ENCODE results near the gene SGCG.

Gene SGCG

GRCh38 chr13:23348262-23349127 is 167.7 kb downstream of the SGCG start:
- peak; percentile 27 for DNase-seq (ENCODE audit: low read depth)
- H3K4me3 ChIP-seq (ENCODE audit: low read length), result no peak overlapping the region
- no peak for TF ChIP-seq CTCF (conservative IDR thresholded peaks at IDR 0.05; ENCODE audit: low read length)

DNA sequence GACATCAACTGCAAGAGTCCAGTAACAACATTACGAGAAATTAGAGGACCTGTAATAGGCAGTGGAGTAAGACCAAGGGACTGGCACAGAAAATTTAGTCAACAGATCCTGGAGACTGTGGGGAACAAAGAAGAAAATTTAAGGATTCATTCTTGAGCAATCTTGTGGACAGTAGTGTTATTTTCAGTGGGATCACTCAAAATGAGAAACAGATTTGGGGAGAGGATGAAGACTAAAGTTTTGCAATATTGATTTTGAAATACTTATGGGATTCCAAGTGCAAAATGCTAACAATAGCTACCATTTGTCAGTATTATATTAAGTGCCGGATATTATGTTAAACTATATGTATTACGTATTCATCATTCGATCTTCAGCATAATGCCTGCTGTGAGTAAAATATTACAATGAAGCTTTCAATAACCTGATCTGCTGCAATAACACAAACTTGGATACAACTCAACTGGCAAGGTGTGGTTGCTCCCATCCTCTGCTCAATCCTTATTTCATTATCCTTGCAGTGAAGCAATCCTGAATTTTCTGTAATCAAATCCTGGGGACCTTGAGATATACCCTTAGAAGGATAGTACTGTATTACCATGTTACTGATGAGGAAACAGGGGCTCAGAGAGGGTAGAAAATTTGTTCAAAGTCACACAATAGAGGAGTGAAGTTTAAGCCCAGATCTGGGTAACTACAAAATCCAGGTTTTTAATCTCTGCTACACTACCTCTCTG is 168.6 kb downstream of the SGCG start:
- peak; percentile 89 for DNase-seq (ENCODE audit: low read depth)
- TF ChIP-seq CTCF (conservative IDR thresholded peaks at IDR 0.05; ENCODE audit: low read length), result no peak
- no peak overlapping the region for H3K4me3 ChIP-seq (ENCODE audit: low read length)

DNA sequence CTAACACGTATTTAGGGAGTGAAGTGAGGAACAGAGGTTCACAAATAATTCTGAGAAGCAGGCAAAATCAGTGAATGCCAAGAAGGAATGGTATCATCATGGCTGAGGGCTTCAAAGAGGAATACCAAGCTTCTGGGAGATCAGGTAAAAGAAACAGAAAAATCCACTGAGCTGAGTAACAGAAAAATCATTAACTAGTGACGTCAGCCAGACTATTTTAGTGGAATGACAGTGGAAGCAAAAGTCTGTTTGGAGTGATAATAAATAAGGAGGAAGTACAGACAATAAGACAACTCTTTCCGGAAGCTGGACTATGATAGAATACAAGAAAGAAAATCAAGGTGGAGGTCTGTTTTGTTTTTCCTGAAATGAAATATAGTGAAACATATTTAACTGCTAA is 169.2 kb downstream of the SGCG start:
- TF ChIP-seq CTCF (conservative IDR thresholded peaks at IDR 0.05; ENCODE audit: low read length), result no peak
- H3K4me3 ChIP-seq (ENCODE audit: low read length), result no peak overlapping the region
- peak; percentile 29 for DNase-seq (ENCODE audit: low read depth)

DNA sequence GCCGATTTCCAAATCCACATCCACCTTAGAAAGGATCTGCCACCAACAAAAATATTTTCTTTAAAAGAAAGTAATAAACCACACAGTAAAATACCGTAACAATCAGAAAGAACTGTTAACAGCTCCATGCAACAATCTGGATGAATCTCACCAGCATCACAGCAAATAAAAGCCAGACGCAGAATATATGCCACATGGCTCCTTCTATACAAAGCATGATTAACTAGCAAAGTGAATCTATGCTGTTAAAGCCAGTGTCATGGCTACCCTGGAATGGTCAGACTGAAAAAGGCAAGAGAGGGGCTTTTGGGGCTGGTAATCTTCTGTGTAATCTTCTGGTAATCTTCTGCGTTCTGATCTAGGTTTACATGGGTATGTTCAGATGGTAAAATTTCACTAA is 171.4 kb downstream of the SGCG start:
- no peak for TF ChIP-seq CTCF (conservative IDR thresholded peaks at IDR 0.05; ENCODE audit: low read length)
- DNase-seq (ENCODE audit: low read depth), result no peak
- H3K4me3 ChIP-seq (ENCODE audit: low read length), result no peak overlapping the region

DNA sequence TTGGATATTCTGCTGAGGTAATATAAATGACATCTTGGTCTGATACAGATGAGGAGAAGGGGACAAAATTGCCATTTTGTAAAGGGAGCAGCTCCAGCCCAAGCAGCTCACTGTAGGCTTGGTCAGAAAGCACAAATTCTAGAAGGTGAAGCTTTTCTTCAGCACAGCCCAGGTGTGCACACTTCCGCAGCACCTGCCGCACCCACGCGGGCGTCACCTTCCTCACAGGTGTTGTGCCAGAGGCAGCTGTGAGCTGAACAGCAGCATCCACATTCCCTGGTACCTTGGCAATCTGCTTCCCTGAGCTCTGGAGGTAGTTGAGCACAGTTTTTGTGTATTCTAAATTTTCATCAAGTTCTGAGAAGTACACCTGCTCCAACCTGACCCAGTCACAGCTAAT is 173.7 kb downstream of the SGCG start:
- DNase-seq (ENCODE audit: low read depth), result no peak
- TF ChIP-seq CTCF (conservative IDR thresholded peaks at IDR 0.05; ENCODE audit: low read length), result no peak

GRCh38 chr13:23356368-23356767 is 175.6 kb downstream of the SGCG start:
- no peak for TF ChIP-seq CTCF (conservative IDR thresholded peaks at IDR 0.05; ENCODE audit: low read length)
- no peak overlapping the region for H3K4me3 ChIP-seq (ENCODE audit: low read length)
- no peak for DNase-seq (ENCODE audit: low read depth)

More for the DNA sequence above, 173.7 kb downstream of the SGCG start:
- H3K4me3 ChIP-seq (ENCODE audit: low read length), result no peak overlapping the region

All from AG10803 (cell line).